ENCODE results near the gene ADGRG6.

ADGRG6 gene

DNA sequence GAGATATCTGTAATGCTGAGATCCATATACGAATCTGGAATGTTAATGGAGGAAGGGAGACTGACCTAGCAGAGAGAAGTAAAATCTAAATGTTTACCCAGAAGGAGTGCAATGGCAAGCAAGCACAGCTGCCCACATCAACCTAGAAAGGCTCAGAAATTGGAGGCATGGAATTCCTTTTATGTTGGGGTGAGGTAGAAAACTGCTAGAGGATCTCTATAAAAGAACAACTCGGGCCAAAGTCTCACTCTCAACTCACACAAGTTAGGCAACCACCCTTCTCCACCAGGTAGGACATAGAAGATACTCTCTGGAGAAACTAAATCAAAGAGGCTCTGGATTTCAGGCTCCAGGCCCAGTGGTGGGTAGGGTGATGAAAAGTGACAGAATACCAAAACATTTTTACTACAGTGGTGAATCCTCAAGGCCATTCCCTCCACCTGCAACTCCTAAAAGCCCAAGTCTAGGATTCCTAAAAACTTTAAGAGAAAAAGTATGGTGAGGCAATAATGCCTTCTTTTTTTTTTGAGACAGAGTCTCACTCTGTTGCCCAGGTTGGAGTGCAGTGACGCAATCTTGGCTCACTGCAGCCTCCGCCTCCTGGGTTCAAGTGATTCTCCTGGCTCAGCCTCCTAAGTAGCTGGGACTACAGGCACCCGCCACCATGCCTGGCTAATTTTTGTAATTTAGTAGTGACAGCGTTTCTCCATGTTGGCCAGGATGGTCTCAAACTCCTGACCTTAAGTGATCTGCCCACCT lies 9.5 kb upstream of the ADGRG6 start:
- no peak for DNase-seq

DNA sequence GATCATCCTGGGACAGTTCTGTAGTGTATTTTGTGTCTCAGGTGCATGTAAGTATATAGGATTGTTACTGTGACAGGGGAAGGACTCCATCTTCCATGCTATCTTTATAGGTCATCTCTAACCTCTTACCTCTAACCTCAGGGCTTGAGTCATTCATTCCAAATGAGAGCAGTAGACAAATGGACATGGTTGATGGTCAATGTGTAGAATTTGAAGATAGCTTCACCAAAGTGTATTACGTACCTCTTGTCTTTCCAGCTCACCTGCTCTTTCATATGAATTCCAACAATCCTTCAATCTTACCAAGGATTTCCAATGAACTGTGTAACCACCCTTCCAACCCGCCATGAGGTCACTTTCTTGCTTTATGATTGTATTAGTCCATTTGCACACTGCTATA lies 8.7 kb upstream of the ADGRG6 start:
- DNase-seq = no peak

DNA sequence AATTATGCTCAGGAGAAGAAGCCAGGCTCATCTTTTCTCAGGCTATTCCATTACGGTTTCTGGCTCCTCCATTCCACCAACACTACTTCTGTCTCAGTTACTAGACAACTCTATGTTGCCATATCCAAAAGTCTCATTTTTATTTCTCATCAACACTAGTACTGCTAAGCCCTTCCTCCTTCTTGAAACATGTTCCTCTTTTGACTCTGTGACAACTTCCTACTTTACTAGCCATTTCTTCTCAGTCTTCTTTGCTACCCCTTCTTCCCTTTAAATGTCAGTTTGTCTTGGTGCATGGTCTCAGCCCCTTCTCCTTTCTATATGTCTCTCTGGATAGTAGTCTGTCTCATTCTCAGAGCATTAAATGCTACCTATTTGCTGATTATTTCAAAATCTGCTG lies 7.1 kb upstream of the ADGRG6 start:
- DNase-seq = no peak

DNA sequence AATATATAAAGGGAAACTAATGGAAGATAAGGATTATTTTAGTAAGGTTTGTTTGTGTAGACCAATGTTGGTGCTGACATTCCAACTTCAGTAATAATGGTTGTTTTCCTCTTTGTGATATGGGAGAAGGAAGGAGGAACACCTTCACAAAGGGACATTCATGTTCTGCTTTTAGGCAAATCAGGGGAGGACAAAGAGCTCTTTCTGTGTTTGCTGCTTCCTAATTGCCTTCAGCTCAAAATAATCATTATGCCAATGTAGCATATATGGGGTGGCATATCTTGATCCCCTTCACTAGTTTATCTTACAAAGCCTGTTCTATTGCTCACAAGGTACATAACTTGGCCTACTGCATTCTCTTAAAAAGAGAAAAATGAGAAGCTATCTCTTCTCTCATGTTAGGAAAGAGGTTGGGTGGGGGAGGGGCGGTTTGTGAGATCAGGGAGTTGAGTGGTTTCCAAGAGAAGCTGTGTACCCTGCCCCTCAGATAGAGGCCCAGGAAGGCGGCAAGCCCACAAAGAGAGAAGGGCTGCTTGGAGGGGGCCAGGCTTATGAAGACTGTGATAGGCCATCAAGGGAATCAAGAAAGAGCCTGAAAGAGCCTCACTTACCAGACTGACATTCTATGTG lies 4.7 kb upstream of the ADGRG6 start:
- DNase-seq = no peak

DNA sequence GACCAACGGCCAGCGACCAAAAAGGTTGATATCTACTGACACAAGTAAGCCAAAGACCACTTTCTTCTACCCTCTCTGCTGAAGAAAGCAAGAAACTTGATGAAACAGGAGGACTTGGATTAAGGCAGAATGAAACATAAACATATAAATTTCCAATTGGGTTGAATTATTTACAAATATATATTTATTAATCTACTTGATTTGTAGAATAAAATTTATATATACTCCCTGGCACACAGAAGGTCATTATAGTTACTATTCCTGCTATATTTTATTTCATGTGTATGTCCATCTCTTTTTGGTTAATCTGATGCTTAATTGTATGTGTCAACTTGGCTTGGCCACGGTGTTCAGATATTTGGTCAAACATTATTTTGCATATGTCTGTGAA lies 4.2 kb upstream of the ADGRG6 start:
- no peak for DNase-seq

DNA sequence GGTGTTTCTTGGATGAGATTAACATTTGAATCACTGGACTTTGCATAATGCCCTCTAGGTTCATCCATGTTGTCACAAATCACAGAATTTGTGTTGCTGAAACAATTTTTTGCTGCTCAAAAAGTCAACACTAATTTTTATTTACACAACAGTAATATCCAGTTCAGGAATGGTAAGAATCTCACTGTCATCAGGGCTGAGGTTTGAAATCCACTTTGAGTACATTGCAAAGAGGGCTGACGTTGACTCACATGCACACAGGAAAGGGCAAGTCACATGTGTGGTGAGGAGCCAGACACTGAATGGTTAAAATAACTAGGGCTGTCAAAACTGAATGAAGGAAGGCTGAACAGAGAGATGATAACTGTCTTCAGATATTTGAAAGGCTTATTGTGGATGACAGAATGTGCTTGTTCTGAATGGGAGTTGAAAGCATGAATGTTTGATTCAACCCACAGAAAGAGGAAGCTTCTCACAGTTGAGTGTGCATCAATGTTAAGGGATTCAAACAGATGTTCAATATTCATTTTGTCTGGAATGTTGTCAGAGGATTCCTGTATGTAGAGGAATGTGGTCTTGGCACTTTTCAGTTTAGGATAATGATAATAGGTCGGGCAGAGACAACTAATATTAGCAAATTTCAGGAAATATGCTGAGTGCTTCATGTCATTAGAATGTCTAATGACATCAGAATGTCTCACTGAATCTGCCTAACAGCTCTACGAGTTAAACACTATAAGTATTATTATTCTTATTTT lies 3.6 kb upstream of the ADGRG6 start:
- no peak for DNase-seq

DNA sequence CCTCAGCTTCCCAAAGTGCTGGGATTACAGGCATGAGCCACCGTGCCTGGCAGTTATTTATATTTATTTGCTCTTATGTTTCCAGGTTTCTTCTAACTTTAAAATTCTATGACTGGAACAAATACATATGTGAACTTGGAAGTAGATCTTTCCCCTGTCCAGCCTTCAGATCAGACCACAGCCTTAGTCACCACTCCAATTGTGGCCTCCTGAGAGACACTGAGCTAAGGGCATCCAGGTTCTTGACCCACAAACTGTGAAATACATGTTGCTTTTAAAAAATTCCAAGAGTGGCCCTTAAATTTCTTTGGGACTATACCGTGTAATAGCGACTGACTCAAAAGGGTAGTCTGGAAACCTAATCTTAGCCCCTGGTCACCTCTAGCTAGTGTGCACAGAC lies 1.5 kb upstream of the ADGRG6 start:
- no peak for DNase-seq

DNA sequence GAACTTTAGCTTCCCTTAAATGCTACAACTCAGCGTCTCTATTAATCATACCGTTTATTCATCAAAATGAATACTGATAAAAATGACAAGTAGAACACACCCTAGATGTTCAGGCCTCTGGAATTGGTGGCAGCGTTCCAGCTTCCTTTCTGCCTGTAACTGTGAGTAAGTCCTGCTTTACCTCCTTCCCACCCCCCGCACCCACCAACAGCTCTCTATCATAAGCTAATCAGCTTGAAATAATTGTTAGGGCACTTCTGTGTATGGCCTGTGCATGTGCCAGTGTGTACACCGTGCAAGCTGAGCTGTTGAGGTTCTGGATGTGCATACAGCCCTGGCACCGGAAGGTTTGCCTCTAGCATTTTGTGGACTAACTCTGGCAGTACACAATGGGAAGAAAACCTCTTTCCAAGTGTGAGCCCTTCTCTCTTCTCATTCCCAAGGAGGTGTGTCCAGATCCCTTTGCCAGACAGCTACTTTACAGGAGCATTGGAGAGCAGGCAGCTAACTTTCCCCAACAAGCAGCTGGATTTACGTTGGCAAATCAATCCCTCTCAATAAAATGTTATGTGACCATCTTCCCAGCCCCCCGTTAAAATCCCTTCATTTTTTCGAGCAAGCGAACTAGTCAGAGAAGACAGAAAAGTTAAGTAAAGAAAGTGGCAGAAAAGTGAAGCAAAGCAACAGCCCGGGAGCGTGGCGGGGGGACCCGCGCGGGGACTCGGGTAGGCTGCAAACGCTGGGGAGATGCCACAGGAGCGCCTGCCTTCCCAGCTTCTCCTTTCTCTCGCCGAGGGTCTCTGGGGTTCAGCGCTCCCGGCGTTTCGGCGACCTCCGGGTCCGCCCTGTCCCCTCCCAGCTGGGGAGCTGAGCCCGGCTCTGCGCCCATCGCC lies 803 bp upstream of the ADGRG6 start:
- DNase-seq = no peak

DNA sequence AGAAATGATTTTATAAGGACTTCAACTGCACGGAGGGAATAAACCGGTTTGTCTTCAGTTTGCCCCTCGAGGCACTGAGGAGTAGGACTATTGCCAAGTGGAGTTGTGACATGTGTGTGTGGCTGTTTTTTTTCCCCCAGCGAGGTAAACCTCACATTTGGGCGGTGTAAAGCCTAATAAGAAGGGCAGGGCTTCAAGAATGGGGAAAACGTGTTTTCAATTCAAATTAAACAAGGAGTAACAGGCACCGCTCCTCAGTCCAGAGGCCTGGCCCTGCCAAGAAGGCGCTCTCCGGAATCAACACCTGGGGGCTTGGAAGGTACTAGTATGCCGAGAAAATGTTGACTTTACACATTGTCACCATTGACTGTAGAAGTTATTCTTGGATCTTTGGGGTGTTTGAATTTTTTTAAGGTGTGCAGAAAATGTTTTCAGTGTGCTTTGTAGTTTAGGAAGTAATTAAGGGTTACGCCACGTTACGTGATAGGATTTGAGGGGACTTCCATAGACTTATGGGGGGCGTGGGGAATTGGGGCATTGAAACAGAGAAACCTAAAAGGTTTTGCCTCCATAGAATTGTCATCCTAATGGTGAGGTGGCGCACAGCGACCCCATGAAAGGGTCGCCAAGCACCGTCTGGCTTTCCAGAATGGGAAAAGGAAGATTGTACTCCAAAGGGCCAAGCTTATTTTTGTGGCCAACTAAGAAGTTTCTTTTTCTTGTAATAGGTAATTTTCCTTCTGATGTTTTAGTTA lies 791 bp downstream of the ADGRG6 start:
- no peak for DNase-seq

DNA sequence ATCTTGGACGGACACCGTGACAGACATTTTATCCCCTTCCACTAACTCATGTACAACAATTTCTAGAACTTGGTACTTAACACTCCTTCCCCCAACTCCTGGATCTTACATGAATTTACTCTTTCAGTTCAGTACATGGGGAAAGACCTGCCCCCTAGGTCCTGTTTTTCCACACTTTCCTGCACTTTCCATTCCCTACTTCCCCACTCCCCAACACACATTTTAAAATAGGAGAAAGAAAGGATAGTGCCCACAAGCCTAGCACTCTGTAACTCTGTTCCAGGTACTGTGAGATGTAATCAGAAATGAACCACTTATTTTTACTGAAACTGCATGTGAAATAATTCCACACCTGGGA lies 1.3 kb downstream of the ADGRG6 start:
- no peak for DNase-seq

DNA sequence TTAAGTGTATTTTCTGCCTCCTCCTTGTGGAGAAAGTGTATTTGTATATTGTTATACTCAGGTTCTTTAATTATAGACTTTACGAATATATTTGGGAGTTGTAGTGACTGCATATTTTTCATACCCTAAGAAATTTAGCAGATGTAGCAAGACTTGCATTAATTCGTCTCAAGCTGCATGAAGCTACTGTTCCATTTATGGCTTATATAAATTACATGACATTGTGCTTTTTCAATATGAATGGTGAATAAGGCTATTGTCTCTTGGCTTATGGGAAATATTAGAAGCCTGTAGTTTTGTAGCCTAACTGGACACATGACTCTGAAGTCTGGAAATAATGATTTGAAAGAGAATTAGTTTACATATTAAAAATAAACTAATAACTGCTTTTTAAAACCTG lies 2.4 kb downstream of the ADGRG6 start:
- no peak for DNase-seq

DNA sequence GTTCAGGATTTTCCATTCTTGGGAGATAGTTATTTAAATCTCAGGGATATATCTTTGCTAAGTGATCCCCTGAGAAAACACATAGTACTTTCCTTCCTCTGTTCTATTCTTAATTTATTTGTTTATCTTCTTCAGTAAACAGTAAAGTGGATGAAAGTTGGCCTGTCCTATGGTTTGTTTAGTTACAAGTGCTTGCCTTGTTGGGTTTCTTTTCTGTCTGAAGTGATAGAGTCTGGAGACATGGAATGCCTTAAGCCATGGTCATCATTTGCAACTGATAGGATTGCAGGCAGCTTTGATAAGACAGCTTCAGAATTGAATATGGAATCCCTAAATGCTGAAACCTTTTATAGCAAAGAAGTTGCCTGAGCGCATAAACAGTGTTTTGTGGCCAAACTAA lies 4.9 kb downstream of the ADGRG6 start:
- no peak for DNase-seq

DNA sequence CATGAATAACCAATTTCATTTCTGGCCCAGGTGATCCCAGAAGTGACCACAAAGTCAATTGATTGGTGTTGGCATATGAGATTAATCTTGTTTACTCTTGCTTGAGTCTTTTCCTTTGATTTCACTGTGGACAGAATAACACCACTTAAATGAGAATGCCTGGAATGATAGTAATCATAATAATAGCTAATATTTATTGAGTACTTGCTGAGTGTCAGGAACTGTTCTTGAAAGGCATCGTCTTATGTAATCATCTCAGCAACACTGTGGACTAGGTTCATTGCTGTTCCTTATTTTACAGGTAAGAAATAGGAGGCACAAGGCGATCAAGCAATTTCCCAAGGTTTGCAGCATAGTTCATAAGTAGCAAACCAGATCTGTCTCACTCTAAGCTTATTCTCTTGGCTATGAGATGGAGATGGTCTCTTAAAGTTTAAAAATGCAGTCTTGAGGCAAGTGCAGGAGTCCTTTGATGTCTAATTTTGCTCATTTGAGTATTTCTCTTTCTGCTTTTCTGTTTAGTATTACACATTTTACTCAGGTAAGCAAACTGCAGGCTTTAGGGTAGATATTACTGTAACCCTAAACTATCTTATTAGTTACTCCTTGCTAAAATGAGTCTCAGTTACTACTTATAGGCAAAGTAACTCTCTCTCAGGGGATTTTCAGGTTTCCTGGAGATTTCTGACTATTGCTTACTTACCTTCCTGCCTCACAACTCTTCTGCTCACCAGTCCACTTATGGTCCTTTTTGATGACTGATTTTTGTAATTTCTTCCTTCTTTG lies 6.3 kb downstream of the ADGRG6 start:
- no peak for DNase-seq

DNA sequence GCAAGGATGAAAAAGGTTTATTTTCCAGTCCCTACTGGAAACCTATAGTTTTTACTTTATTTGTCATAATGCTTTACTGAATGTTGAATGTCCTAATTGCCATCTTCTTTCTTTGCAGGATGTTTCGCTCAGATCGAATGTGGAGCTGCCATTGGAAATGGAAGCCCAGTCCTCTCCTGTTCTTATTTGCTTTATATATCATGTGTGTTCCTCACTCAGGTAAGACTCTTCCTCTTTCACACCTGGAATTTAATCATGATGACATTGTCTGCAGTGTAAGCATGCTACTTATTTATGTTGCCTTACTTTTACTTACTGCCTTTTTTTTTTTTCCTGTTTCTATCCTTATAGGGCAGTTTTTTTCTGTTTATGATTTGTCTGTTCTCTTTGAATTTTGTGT lies 7.6 kb downstream of the ADGRG6 start:
- no peak for DNase-seq

DNA sequence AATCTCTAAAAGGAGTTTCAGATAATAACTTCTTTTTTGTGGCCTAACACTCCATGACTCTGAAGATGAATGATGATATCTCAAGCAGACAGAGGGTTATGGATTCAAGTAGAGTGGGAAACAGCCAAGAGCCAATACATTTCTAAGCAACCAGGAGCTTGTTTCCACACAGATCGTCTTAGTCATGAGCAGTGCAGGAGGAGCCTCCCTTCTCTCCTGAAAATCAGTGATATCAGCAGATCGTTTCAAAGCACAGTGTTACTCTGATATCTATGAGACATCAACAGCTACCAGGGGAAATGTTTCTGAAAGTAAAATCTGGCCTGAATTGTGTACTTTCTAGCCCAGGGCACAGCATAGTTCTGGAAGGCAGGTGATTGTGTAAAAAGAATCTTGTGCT lies 11.5 kb downstream of the ADGRG6 start:
- no peak for DNase-seq

DNA sequence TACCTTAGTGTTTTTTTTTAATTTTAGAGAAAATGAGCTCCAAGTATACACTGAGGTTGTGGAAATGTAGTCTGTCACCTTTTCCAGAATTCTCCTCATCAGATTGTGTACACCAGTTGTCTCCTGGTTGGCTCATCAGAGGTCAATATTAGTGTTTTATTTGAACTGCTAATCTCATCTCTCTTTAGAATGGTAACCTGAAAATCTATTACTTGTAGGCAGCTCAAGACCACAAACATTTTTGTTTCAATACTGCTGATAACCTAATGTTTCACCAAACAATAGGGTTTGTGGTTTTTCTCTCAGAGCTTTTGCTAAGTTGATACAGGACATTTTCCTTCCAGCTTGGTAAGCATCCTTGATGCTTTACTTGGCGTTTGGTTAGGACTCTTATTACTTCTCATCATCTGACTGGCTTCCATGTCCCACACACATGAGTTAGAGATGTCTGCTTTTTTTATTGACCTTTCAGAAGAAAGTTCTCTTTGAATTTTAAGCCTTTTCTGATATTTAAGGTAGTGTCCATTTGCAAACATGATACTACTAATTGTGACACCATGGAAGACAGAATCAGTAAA lies 15.1 kb downstream of the ADGRG6 start:
- no peak for DNase-seq

DNA sequence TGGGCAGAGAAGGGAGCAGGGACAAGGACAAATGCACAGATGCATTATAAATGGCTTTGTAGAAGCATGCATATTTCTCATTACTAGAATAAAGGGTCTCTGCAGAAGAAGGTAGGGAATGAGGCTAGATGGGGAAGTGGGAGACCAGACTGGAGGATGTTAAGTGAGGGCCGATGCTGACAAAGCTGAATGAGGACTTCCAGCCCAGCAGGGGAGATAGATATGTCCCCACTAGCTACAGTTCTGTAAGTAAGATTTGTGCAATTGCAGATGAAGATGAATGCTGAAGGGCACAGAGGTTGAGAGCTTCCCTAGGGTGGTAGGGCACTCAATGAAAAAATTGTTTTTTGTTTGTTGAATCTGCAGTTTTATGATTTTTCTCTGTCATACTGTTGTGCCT lies 16.9 kb downstream of the ADGRG6 start:
- DNase-seq = no peak

DNA sequence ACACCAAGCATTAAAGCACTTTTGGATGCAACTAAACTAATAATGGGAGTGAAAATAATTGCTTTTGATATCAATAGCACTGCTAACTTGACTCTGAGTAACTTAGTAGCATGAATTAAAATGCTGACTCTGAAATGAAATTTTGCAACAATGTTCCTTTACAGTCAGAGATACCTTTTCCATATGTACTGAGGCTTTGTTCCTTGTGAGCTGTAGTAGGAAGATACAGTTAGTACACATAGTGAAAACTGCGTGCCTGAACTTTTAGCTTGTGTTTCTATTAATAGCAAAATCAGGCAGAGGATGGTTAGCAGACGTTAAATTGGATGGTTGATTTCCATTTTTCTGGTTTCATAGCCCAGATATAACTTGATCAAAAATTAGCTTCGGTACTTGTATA lies 18.6 kb downstream of the ADGRG6 start:
- DNase-seq = no peak

DNA sequence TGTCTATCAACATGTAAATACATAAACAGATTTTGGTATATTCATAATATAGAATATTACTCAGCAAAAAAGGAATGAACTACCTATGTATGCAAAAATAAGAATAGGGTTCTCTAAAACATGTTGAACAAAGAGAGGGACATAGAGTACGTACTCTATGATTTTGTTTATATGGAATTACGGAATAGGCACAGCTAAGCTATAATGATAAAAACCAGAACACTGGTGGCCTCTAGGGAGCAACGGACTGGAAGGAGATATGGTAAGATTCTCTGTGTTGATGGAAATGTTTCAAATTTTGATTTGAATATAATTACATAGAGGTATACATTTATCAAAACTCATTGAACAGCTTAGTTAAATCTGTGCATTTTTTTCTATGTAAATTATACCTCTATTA lies 19.6 kb downstream of the ADGRG6 start:
- DNase-seq = no peak

DNA sequence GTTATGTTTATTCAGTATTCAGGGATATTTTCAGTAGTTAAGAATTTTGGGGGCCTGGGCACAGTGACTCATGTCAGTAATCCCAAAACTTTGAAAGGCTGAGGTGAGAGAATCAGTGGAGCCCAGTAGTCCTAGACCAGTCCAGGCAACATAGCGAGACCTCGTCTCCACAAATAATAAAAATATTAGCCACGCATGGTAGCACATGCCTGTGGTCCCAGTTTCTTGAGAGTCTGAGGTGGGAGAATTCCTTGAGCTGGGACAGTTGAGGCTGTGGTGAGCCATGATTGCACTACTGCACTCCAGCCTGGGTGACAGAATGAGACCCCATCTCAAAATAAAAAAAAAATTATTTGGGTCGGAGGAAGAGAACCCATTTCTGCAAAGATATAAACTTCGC lies 20.3 kb downstream of the ADGRG6 start:
- no peak for DNase-seq

DNA sequence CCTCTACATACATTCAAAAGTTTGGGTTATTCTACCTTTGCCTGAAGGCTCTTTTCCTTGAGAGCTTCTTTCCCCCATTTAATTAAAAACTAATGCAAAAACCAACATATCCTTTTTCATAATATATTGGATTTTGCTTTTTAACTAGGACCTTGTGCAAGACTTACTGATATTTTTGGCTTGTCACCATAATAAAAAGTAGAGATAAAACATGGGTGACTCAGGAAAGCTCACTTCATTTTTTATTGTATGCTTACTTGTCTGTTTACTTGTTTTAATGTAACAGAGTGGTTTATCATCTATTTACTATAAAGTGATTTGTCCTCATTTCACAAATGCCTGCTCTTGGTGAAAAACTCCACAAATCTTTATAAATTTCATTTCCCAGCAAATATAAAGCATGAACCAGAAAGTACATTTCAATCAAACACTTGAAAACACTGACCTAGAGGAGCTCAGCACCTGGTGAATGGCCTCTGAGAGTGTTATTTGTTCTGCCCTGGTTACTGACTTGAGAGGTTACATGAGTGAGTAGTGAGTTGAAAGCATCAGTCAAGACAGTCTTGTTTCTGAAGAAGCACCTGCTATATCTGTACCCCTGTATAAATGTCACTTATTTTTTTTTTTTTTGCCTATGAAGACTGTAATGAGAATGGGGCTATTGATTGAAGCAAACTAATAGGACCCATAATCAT lies 20.8 kb downstream of the ADGRG6 start:
- no peak for DNase-seq
